T47D (cell line): ENCODE results near the gene ABCA13.

Source experiments
- DNase-seq, 2 experiments: peaks; one replicate each; pipeline versions ENCODE4 v3.0.0 to v3.0.0-alpha.2; 2011 to 2012; ENCODE audit warnings: low read depth in 1 of 2, low spot score in 1 of 2
- JUND ChIP-seq: IDR thresholded peaks from 2 replicates; pipeline ENCODE4 v1.6.1; 2012; ENCODE audit warnings: low read depth
- in situ Hi-C: cut with HindIII; loops from 2 replicates; pipeline ENCODE4 v1.10.0; 2016; ENCODE audit warnings: low sequenced_read_pairs, low pct_unique_long_range_greater_than_20kb

The ABCA13 gene

GRCh38 chr7:48296966-48297365, 125.7 kb downstream of the ABCA13 start:
- no peak for DNase-seq

GRCh38 chr7:48298779-48299178, 127.5 kb downstream of the ABCA13 start:
- in situ Hi-C loops = no loop called here
- no peak for DNase-seq
- no peak for TF ChIP-seq JUND

More at GRCh38 chr7:48296966-48297365, 125.7 kb downstream of the ABCA13 start:
- in situ Hi-C loops = no loop called here
- TF ChIP-seq JUND = no peak

DNA sequence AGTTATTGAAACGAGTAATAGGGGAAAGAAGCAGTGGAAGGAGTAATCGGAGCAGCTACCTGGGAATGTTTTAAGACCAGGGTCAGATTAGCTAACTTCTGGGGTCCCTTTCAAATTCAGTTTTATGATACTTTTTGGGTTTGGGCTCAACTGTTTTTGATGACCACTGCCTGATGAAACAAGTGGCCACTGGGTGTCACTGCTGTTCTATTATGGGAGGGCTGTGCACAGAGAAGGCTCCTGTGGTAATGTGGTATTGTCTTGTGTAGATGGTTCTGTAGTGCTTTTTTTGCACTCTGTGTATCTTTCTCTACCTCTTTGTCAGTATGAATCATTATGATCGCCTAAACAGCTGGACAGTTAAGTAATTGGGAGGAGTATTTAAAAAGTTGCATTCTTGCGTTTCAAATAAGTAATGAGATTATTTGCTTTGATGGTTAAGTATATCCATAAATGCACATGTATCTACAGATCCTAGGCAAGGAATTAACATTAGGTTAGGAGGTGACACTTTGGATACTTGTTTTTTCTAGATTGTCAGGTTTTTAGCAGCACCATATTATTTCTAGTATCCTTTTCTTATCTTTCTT, 128.4 kb downstream of the ABCA13 start:
- TF ChIP-seq JUND = no peak
- in situ Hi-C loops = no loop called here

DNA sequence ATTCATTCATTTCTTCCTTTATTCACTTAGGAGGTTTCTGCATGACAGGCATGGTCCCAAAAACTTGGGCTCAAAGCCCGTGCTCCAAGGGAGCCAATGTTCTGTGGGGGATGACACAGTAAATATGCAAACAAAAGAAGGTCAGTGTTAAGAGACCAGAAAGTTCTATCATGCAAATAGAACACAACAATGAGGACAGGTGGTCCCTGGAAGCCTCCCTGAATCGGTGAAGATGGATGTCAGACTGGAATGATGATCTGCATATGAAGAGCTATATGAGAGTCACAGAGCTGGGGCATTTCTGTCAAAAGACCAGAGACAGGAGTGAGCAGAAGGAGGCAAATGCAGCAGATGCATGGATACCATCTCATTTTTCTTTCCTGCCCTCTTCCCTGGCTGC, 129.0 kb downstream of the ABCA13 start:
- DNase-seq = no peak
- in situ Hi-C loops = no loop called here
- no peak for TF ChIP-seq JUND

More for the DNA sequence above, 128.4 kb downstream of the ABCA13 start:
- DNase-seq = peak; percentile 69 to 83

DNA sequence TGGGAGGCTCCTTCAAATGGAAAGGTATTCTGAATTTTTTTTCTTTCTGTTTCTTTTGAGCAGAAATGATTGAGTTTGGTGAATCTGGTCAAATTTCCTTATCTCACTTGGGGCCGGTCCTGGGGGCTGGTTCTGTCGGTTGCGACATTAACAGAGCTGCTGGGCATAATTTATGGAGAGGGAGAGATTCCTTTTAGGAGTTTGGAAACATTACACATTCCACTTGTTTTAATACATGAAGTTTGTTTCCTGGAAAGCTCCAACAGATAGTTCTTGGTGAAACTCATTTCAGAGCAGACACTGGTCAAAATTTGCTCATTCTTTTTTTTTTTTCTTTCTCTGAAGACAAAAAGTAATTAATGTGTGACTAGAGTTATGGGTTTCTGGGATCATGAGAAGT, 129.9 kb downstream of the ABCA13 start:
- in situ Hi-C loops = no loop called here
- no peak for DNase-seq
- no peak for TF ChIP-seq JUND

DNA sequence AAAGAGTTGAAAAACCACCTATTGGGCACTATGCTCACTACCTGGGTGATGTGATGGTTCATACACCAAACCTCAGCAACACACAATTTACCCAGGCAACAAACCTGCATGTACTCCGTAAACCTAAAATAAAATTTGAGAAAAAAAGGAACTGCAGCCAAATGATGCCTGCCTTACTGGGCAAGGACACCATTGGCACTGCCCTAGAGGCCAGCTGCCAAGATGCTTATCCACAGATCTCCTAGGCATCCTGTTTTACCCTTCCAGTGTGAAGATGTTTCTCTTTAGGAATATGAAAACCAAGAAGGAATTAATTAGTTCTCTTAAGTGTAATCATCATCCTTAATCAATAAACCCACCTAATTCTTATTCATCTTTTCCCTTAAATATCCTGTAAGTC, 133.4 kb downstream of the ABCA13 start:
- no peak for TF ChIP-seq JUND
- in situ Hi-C loops = no loop called here
- DNase-seq = no peak

DNA sequence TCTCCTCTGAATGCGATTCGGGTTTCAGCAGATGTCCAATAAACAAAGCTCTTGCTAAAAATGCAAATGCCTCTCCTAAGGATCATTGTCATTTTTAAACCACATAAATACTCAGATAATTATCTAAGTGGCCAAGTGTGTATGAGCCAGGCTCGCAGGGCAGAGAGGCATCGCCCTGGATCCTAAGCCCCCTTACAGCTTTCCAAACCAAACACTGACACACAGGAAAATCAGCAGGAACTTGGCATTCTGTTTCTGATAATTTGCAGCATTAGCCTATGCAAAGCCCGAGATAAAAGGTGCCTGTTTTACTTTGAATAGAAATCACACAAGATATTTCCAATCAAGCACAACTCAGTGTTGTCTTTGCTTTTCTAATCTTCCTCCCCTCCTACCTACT, 134.4 kb downstream of the ABCA13 start:
- in situ Hi-C loops = no loop called here
- TF ChIP-seq JUND = no peak
- DNase-seq = no peak

- DNase-seq = peak in 1 of 2 experiments; percentile 68
These were observed 135.9 kb downstream of the ABCA13 start for GRCh38 chr7:48307041-48307714.

GRCh38 chr7:48309720-48310119, 138.5 kb downstream of the ABCA13 start:
- no peak for TF ChIP-seq JUND
- in situ Hi-C loops = no loop called here
- no peak for DNase-seq

More at GRCh38 chr7:48307041-48307714, 135.9 kb downstream of the ABCA13 start:
- in situ Hi-C loops = no loop called here
- no peak for TF ChIP-seq JUND

DNA sequence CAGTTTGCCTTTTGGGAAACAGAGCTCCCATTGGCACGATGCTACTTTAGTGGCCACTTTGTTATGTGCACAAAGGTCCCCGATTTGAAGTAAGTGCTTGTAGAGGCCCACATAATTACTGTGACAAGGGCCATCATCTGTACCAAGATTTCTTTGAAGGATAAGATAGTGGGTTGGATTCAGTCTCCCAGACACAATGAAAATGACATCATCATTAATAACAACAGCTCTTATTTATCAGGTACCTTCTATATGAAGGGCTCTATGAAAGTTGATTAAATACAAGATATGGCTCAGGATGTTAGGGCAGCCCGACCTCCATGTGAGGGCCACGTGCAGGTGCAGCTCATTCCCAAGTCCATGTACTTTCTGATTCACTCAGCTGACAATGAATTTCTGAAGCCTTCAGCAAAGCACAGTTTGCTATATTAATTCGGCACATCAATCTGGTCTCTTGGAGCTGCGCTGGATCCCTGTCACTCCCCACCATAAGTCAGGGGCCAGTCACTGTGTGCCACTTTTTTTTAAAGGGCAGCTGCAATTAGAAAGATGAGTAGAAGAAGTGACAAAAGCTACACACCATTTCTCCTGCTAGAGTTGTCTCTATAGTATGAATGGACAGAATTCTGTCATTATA, 140.3 kb downstream of the ABCA13 start:
- in situ Hi-C loops = no loop called here
- no peak for DNase-seq
- TF ChIP-seq JUND = no peak

DNA sequence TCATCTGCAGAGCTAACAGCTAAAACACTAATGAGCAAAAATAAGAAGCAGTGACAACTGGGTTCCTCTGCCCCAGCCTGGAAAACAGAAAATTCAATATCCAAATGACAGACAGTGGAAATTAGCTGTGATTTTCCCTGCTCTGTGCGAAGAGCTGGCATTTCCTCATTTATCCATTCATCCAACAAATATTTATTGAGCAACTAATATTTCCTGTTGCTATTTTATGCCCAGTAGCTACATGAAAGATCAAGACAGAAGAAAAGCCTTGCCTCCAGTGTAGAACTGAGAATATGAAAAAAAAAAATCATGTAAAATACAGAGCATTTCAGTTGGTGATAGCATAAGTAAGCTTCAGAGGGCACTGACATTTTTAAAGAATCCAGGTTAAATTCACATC, 140.9 kb downstream of the ABCA13 start:
- DNase-seq = no peak
- in situ Hi-C loops = no loop called here
- TF ChIP-seq JUND = no peak

DNA sequence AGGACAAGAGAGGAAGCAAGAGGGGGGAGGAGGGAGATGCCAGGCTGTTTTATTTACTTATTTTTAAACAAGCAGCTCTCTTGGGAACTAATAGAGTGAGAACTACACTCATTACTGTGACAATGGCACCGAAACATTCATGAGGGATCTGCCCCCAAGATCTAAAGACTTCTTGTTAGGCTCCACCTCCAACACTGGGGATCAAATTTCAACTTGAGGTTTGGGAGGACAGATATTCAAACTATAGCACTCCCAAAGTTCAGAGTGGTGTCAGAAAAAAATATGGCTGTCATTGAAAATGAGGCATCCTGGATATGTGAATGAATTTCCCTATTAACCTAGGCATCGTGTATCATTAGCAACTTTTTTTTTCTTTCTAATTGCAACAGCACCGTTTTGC, 145.5 kb downstream of the ABCA13 start:
- in situ Hi-C loops = no loop called here
- no peak for DNase-seq
- TF ChIP-seq JUND = no peak

- in situ Hi-C loops = no loop called here
- DNase-seq = no peak
- TF ChIP-seq JUND = no peak
These were observed 146.1 kb downstream of the ABCA13 start for GRCh38 chr7:48317360-48317759.
